SU-DHL-6 (cell line): Measurements from ENCODE around the gene JPH4.

Experiments
- H2AFZ ChIP-seq: fragments of 200-600 bp; sonication (generic); 2 replicates; pipeline ENCODE4 v1.6.1; 2014; ENCODE audit warnings: low read depth, mild to moderate bottlenecking, moderate library complexity, mixed read lengths, antibody characterized with exemption, low read length; ENCODE audit not compliant: severe bottlenecking
- H3F3A ChIP-seq: fragments of 200-600 bp; shearing (Covaris generic); 2 replicates; pipeline ENCODE4 v1.6.0; 2016; ENCODE audit warnings: antibody characterized with exemption, mild to moderate bottlenecking; ENCODE audit not compliant: insufficient read depth
- H3K27ac ChIP-seq: fragments of 200-600 bp; sonication (generic); 2 replicates; pipeline ENCODE4 v1.5.1; 2016; ENCODE audit warnings: low read depth, mild to moderate bottlenecking, low read length, moderate library complexity, mixed read lengths
- H3K27me3 ChIP-seq: fragments of 200-600 bp; sonication (generic), shearing (Covaris generic); 2 replicates; pipeline ENCODE4 v1.6.0; 2014; ENCODE audit warnings: mild to moderate bottlenecking, low read length
- H3K36me3 ChIP-seq: fragments of 200-600 bp; sonication (generic); 2 replicates; pipeline ENCODE4 v1.6.1; 2014; ENCODE audit warnings: mild to moderate bottlenecking, low read length, mixed read lengths
- H3K4me2 ChIP-seq: fragments of 300-600, 200-600 bp; shearing (Covaris generic), sonication (generic); 2 replicates; pipeline ENCODE4 v1.6.0; 2014; ENCODE audit warnings: low read length, low read depth, mild to moderate bottlenecking; ENCODE audit not compliant: poor library complexity, severe bottlenecking
- H3K4me3 ChIP-seq: fragments of 200-600 bp; sonication (generic); 2 replicates; pipeline ENCODE4 v1.5.1; 2014; ENCODE audit warnings: antibody characterized with exemption, low read length, mild to moderate bottlenecking, mixed read lengths; ENCODE audit not compliant: insufficient read depth, poor library complexity, severe bottlenecking
- H3K79me2 ChIP-seq: fragments of 200-600 bp; sonication (generic); 2 replicates; pipeline ENCODE4 v1.6.1; 2014; ENCODE audit warnings: mild to moderate bottlenecking, low read length, moderate library complexity; ENCODE audit not compliant: insufficient read depth
- H3K9ac ChIP-seq: fragments of 200-600 bp; sonication (generic); 2 replicates; pipeline ENCODE4 v1.7.0; 2014; ENCODE audit warnings: mild to moderate bottlenecking, low read length
- H3K9me2 ChIP-seq: fragments of 200-600 bp; sonication (generic); replicated peaks from 2 replicates; pipeline ENCODE4 v1.6.1; 2014; ENCODE audit warnings: low read length; ENCODE audit not compliant: insufficient read depth
- H3K9me3 ChIP-seq: fragments of 200-600 bp; sonication (generic); 2 replicates; pipeline ENCODE4 v1.6.1; 2014; ENCODE audit warnings: low read length, mixed read lengths; ENCODE audit not compliant: insufficient read depth
- H4K20me1 ChIP-seq: fragments of 200-600 bp; sonication (generic); 2 replicates; pipeline ENCODE4 v1.6.1; 2014; ENCODE audit warnings: low read depth, mild to moderate bottlenecking, antibody characterized with exemption, low read length, moderate library complexity, mixed read lengths
- EZH2phosphoT487 ChIP-seq: fragments of 200-600 bp; sonication (generic), shearing (Covaris generic); conservative IDR thresholded peaks from 2 replicates; pipeline ENCODE4 v1.6.1; 2018; ENCODE audit warnings: mild to moderate bottlenecking, antibody characterized with exemption, low read length, moderate library complexity, mixed read lengths
- TF ChIP-seq, protein P1 (sequence below): fragments of 200-600 bp; sonication (generic); IDR thresholded peaks from one replicate; pipeline ENCODE4 v1.5.1; 2017; ENCODE audit warnings: antibody characterized with exemption, mild to moderate bottlenecking, low read length, moderate library complexity; ENCODE audit not compliant: insufficient read depth, poor library complexity, severe bottlenecking

JPH4 gene

DNA sequence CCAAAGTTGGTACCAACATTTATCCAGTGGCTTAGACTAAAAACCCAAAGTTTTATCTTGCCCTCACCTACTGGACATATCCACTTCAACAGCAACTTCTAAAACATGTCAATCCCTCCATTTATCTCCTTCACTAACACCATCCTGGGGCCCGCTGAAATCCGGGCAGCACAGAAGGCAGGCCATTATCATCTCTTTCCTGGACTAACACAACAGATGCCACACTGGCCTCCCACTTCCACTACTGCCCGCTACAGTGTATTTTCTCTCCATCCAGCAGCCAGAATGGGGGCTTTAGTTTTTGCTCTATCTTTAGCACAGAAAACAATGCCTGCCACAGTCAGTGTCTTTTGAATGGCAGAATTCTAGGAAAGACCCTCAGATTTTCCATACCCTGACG lies 42.6 kb downstream of the JPH4 start:
- H4K20me1 ChIP-seq: no peaks in the 10 kb centered on the region
- no peaks in the 10 kb centered on the region for H3K36me3 ChIP-seq
- no peaks in the 10 kb centered on the region for H3F3A ChIP-seq
- no peaks in the 10 kb centered on the region for H3K9me2 ChIP-seq
- H3K27ac ChIP-seq: no peak overlapping the region
- no peak overlapping the region for H2AFZ ChIP-seq
- H3K4me2 ChIP-seq: no peak overlapping the region
- no peaks in the 10 kb centered on the region for H3K79me2 ChIP-seq
- H3K4me3 ChIP-seq: no peak overlapping the region
- TF ChIP-seq, protein P1, sequence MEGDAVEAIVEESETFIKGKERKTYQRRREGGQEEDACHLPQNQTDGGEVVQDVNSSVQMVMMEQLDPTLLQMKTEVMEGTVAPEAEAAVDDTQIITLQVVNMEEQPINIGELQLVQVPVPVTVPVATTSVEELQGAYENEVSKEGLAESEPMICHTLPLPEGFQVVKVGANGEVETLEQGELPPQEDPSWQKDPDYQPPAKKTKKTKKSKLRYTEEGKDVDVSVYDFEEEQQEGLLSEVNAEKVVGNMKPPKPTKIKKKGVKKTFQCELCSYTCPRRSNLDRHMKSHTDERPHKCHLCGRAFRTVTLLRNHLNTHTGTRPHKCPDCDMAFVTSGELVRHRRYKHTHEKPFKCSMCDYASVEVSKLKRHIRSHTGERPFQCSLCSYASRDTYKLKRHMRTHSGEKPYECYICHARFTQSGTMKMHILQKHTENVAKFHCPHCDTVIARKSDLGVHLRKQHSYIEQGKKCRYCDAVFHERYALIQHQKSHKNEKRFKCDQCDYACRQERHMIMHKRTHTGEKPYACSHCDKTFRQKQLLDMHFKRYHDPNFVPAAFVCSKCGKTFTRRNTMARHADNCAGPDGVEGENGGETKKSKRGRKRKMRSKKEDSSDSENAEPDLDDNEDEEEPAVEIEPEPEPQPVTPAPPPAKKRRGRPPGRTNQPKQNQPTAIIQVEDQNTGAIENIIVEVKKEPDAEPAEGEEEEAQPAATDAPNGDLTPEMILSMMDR: no peak
- no peak for TF ChIP-seq EZH2phosphoT487
- H3K9ac ChIP-seq: no peak overlapping the region
- H3K9me3 ChIP-seq: no peaks in the 10 kb centered on the region
- H3K27me3 ChIP-seq: no peaks in the 10 kb centered on the region

DNA sequence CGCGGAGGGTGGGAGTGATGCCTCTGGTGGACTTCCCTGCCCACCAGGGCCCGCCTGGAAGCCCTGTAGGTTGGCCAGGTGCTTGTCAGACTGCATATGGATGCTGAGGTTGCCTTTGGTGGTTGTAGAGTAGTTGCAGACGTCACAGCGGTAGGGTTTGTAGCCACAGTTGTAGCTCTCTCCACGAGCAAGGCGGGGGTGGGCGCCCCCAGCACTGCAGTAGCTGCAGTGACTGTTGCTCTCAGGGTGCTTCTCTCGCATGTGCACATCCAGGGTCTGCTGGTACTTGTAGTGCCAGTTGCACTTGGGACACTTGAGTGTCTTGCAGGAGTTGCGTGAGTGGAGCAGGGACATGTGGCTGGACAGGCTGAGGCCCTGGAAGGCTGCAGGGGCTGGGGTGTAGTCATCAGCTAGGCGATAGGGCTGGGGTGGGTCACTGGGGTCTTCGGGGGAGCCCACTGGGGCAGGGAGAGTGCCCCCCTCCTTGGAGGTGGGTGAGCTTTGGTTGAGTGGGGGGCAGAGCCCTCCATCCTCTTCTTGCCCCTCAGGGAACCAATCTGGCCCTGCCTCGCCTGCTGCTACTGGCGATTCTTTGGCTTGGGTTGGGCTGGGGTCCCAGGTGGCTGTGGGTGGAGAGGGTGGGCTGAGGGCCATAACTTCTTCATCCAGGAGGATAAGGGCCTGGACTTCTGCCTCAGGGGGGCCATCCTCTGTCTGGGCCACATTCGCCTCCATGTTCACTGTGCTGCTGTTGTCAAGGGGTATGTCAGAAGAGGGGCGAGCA lies 44.7 kb downstream of the JPH4 start:
- Histone ChIP-seq H3K9me3 (no peaks in the 10 kb centered on the region), H3K4me3 (no peak overlapping the region), H3K4me2 (no peak overlapping the region), H2AFZ (no peak overlapping the region), H3K27me3 (no peaks in the 10 kb centered on the region), H3K27ac (no peak overlapping the region), H4K20me1 (no peaks in the 10 kb centered on the region), H3K79me2 (no peaks in the 10 kb centered on the region), H3K9ac (no peak overlapping the region), H3F3A (no peaks in the 10 kb centered on the region), H3K9me2 (no peaks in the 10 kb centered on the region), H3K36me3 (no peaks in the 10 kb centered on the region)
- TF ChIP-seq, protein P1: no peak
- TF ChIP-seq EZH2phosphoT487: no peak

DNA sequence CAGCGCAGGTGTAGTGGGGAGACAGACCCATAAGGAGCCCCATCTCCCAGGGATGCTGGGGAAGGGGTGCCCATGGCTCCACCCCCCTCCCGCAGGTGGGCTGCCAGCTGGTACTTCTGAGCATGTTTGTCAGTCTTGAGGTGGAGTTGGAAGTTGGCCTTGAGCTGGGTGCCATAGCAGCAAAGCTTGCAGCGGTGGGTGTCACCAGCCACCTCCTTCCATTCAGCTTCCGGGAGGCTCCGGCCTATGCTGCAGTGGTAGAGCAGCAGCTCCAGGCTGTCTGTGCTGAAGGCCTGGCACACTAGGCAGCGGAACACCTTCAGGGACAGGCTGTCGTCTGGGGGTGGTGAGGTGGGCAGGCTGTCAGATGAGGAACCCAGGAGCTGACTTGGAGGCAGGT lies 45.9 kb downstream of the JPH4 start:
- H3K4me3 ChIP-seq: no peak overlapping the region
- H3F3A ChIP-seq: no peaks in the 10 kb centered on the region
- H3K79me2 ChIP-seq: no peaks in the 10 kb centered on the region
- H2AFZ ChIP-seq: no peak overlapping the region
- TF ChIP-seq, protein P1: no peak
- no peak for TF ChIP-seq EZH2phosphoT487
- H3K36me3 ChIP-seq: no peaks in the 10 kb centered on the region
- no peak overlapping the region for H3K27ac ChIP-seq
- no peak overlapping the region for H3K9ac ChIP-seq
- H3K4me2 ChIP-seq: no peak overlapping the region
- no peaks in the 10 kb centered on the region for H3K9me2 ChIP-seq
- no peaks in the 10 kb centered on the region for H3K9me3 ChIP-seq
- H4K20me1 ChIP-seq: no peaks in the 10 kb centered on the region
- H3K27me3 ChIP-seq: no peaks in the 10 kb centered on the region
